Neural progenitor cell (in vitro differentiated cells): Measurements from ENCODE around the gene HSPG2. TPM values are rescaled to one million over a fixed set of nuclear protein-coding genes. Genes with fewer than 3 reads are reported as not detected.
"Not testable (repeated sequence)": the region's sequence is repeated elsewhere in the genome, so short reads cannot be mapped to it uniquely, and the experiment has no call there.

ENCODE experiments used
- DNase-seq: peaks from one replicate; pipeline ENCODE4 v3.0.0-alpha.2; 2016; ENCODE audit warnings: low spot score
- H2AFZ ChIP-seq: fragments of 200-600 bp; sonication (generic); replicated peaks from 2 replicates; pipeline ENCODE4 v1.6.1; 2016; ENCODE audit warnings: antibody characterized with exemption
- H3F3A ChIP-seq: fragments of 200-600 bp; sonication (generic); 2 replicates; pipeline ENCODE4 v1.6.1; 2016; ENCODE audit warnings: antibody characterized with exemption, low read depth
- H3K27ac ChIP-seq: fragments of 200-600 bp; sonication (generic); 2 replicates; pipeline ENCODE4 v1.5.1; 2016; ENCODE audit warnings: mild to moderate bottlenecking
- H3K27me3 ChIP-seq: fragments of 200-600 bp; sonication (generic); 2 replicates; pipeline ENCODE4 v1.6.1; 2016; ENCODE audit warnings: mild to moderate bottlenecking, moderate library complexity
- H3K36me3 ChIP-seq: fragments of 200-600 bp; sonication (generic); 2 replicates; pipeline ENCODE4 v1.5.1; 2016
- H3K4me1 ChIP-seq: fragments of 200-600 bp; sonication (generic); 2 replicates; pipeline ENCODE4 v1.6.1; 2016; ENCODE audit warnings: mixed run types
- H3K4me2 ChIP-seq: fragments of 200-600 bp; sonication (generic); 2 replicates; pipeline ENCODE4 v1.6.1; 2016
- H3K4me3 ChIP-seq: fragments of 200-600 bp; sonication (generic); 2 replicates; pipeline ENCODE4 v1.5.1; 2016
- H3K79me2 ChIP-seq: fragments of 200-600 bp; sonication (generic); 2 replicates; pipeline ENCODE4 v1.6.1; 2016; ENCODE audit warnings: low read depth
- H3K9ac ChIP-seq: fragments of 200-600 bp; sonication (generic); 2 replicates; pipeline ENCODE4 v1.6.1; 2016
- H3K9me3 ChIP-seq: fragments of 200-600 bp; sonication (generic); 2 replicates; pipeline ENCODE4 v1.5.1; 2016; ENCODE audit warnings: low read depth
- H4K20me1 ChIP-seq: fragments of 200-600 bp; sonication (generic); 2 replicates; pipeline ENCODE4 v1.6.1; 2016; ENCODE audit warnings: low read depth
- H3K27ac Mint-ChIP-seq: 3 replicates; pipeline ENCODE4 v1.8.0; 2021; ENCODE audit warnings: mixed read lengths
- H3K27me3 Mint-ChIP-seq: 2 replicates; pipeline ENCODE4 v1.8.0; 2022; ENCODE audit warnings: low read depth, mild to moderate bottlenecking, inconsistent platforms, moderate library complexity, mixed read lengths; ENCODE audit not compliant: insufficient read depth
- H3K36me3 Mint-ChIP-seq: 3 replicates; pipeline ENCODE4 v1.8.0; 2021; ENCODE audit warnings: mixed read lengths
- H3K4me1 Mint-ChIP-seq: 3 replicates; pipeline ENCODE4 v1.8.0; 2021; ENCODE audit warnings: mixed read lengths
- H3K4me3 Mint-ChIP-seq: 3 replicates; pipeline ENCODE4 v1.8.0; 2021; ENCODE audit warnings: mild to moderate bottlenecking, moderate library complexity, mixed read lengths
- H3K9me3 Mint-ChIP-seq: 3 replicates; pipeline ENCODE4 v1.8.0; 2020; ENCODE audit warnings: mixed read lengths
- CTCF ChIP-seq: fragments of 200-600 bp; sonication (generic); IDR thresholded peaks from 2 replicates; pipeline ENCODE4 v1.5.1; 2017; ENCODE audit warnings: antibody characterized with exemption, mild to moderate bottlenecking
- EZH2 ChIP-seq: fragments of 200-600 bp; sonication (generic); IDR thresholded peaks from 2 replicates; pipeline ENCODE4 v1.6.1; 2017; ENCODE audit warnings: antibody characterized with exemption, mild to moderate bottlenecking, moderate library complexity
- EZH2phosphoT487 ChIP-seq: fragments of 200-600 bp; sonication (generic); IDR thresholded peaks from 2 replicates; pipeline ENCODE4 v1.6.1; 2017; ENCODE audit warnings: antibody characterized with exemption
- total RNA-seq: library from RNA; depleted of rRNA; stranded (reverse); fragments of >200 nt; gene quantifications from 2 replicates; pipeline ENCODE4 v1.2.3, GENCODE V29; 2015; ENCODE audit warnings: low replicate concordance

Gene HSPG2
- total RNA-seq, 1 donor from 2014 or later: 6.9 TPM

- Mint-ChIP-seq H3K27me3 (peaks cover 6% of the 10 kb centered on the region), H3K9me3 (no peaks in the 10 kb centered on the region), H3K36me3 (no peaks in the 10 kb centered on the region), H3K4me3 (no peak overlapping the region), H3K4me1 (no peaks in the 10 kb centered on the region), H3K27ac (no peak overlapping the region)
- no peaks in the 10 kb centered on the region for H3K27me3 ChIP-seq
- H3K9me3 ChIP-seq: no peaks in the 10 kb centered on the region
- H3K9ac ChIP-seq: no peak overlapping the region
- no peaks in the 10 kb centered on the region for H3K79me2 ChIP-seq
- no peak overlapping the region for H3K4me2 ChIP-seq
- no peak for DNase-seq
- no peaks in the 10 kb centered on the region for H3F3A ChIP-seq
- H3K27ac ChIP-seq: no peak overlapping the region
- no peak overlapping the region for H3K4me3 ChIP-seq
- H3K4me1 ChIP-seq: no peaks in the 10 kb centered on the region
- TF ChIP-seq EZH2phosphoT487 (no peak), EZH2 (no peak), CTCF (no peak)
- no peak overlapping the region for H2AFZ ChIP-seq
- no peaks in the 10 kb centered on the region for H3K36me3 ChIP-seq
- H4K20me1 ChIP-seq: no peaks in the 10 kb centered on the region
These were observed 144.0 kb downstream of the HSPG2 start for GRCh38 chr1:21793104-21793503.

- H3K9ac ChIP-seq: no peak overlapping the region
- no peak overlapping the region for H3K4me3 ChIP-seq
- no peaks in the 10 kb centered on the region for H3K36me3 ChIP-seq
- Mint-ChIP-seq H3K4me3 (no peak overlapping the region), H3K27me3 (peaks cover 3% of the 10 kb centered on the region), H3K4me1 (peaks cover 7% of the 10 kb centered on the region), H3K9me3 (no peaks in the 10 kb centered on the region), H3K36me3 (no peaks in the 10 kb centered on the region), H3K27ac (no peak overlapping the region)
- H3F3A ChIP-seq: peaks cover 19% of the 10 kb centered on the region
- peaks cover 8% of the 10 kb centered on the region for H4K20me1 ChIP-seq
- no peak for TF ChIP-seq EZH2phosphoT487
- TF ChIP-seq EZH2: no peak
- no peak for TF ChIP-seq CTCF
- no peak overlapping the region for H3K27ac ChIP-seq
- DNase-seq: no peak
- peaks cover 11% of the 10 kb centered on the region for H3K79me2 ChIP-seq
- H3K9me3 ChIP-seq: no peaks in the 10 kb centered on the region
- peaks cover 2% of the 10 kb centered on the region for H3K4me1 ChIP-seq
- H2AFZ ChIP-seq: no peak overlapping the region
- no peak overlapping the region for H3K4me2 ChIP-seq
- peaks cover 10% of the 10 kb centered on the region for H3K27me3 ChIP-seq
These were observed 150.5 kb downstream of the HSPG2 start for GRCh38 chr1:21786640-21787039.

GRCh38 chr1:21785764-21786163 is 151.3 kb downstream of the HSPG2 start:
- H3K4me3 ChIP-seq, H3K27me3 ChIP-seq, H3K36me3 Mint-ChIP-seq, H3K27ac Mint-ChIP-seq, H3K9me3 Mint-ChIP-seq, H3K4me1 ChIP-seq, H3K36me3 ChIP-seq, DNase-seq, H3K9me3 ChIP-seq, H3K4me2 ChIP-seq, H3K27me3 Mint-ChIP-seq, H3K27ac ChIP-seq, H3K4me1 Mint-ChIP-seq, H3K9ac ChIP-seq, H2AFZ ChIP-seq, H3K4me3 Mint-ChIP-seq: not testable (repeated sequence)
- Histone ChIP-seq H3K79me2 (peaks cover 19% of the 10 kb centered on the region), H4K20me1 (peaks cover 16% of the 10 kb centered on the region), H3F3A (peaks cover 19% of the 10 kb centered on the region)

- Histone ChIP-seq H3K79me2 (peaks cover 38% of the 10 kb centered on the region), H4K20me1 (peaks cover 25% of the 10 kb centered on the region), H3K27ac (no peak overlapping the region), H3K4me2 (peak overlapping the region; percentile 86), H3K4me1 (peaks cover 5% of the 10 kb centered on the region), H3K9ac (no peak overlapping the region), H3K4me3 (peak overlapping the region; percentile 71), H3K27me3 (peaks cover 10% of the 10 kb centered on the region), H2AFZ (no peak overlapping the region), H3K9me3 (no peaks in the 10 kb centered on the region), H3F3A (peaks cover 19% of the 10 kb centered on the region), H3K36me3 (no peaks in the 10 kb centered on the region)
- DNase-seq: peak; percentile 96
- TF ChIP-seq EZH2 (peak; percentile 58), EZH2phosphoT487 (no peak)
- Mint-ChIP-seq H3K36me3 (peaks cover 10% of the 10 kb centered on the region), H3K9me3 (peaks cover 3% of the 10 kb centered on the region), H3K27me3 (no peaks in the 10 kb centered on the region), H3K4me3 (peak overlapping the region; percentile 91), H3K27ac (peak overlapping the region; percentile 99), H3K4me1 (peaks cover 16% of the 10 kb centered on the region)
These were observed 153.2 kb downstream of the HSPG2 start for GRCh38 chr1:21783679-21784603.
